CD4-positive, alpha-beta memory T cell (primary cell): Measurements from ENCODE around the gene SH3BGR. TPM values are rescaled to one million over a fixed set of nuclear protein-coding genes. Genes with fewer than 3 reads are reported as not detected.

Experiments used
- CTCF ChIA-PET: fragments of 350-600 bp; sonication (Branson Sonifier 250); formaldehyde crosslinking; loops from one replicate; lab custom pipeline; 2021; ENCODE audit warnings: inconsistent platforms; ENCODE audit not compliant: partially characterized antibody; lab: Charles Lee
- POLR2A ChIA-PET: fragments of 350-600 bp; sonication (Branson Sonifier 250); formaldehyde crosslinking; loops from one replicate; lab custom pipeline; 2021; ENCODE audit not compliant: partially characterized antibody; lab: Charles Lee
- DNase-seq, 5 donors: peaks; one replicate each; pipeline versions ENCODE4 v3.0.0 to v3.0.0-alpha.2; 2020 to 2022; ENCODE audit warnings: mixed read lengths in 1 of 5
- H3K27ac ChIP-seq: one replicate; pipeline ENCODE4 v1.7.0; 2013; ENCODE audit warnings: low read depth, low read length
- H3K27me3 ChIP-seq: 2 replicates; pipeline ENCODE4 v1.7.0; 2013; ENCODE audit warnings: mild to moderate bottlenecking, low read length, moderate library complexity; ENCODE audit not compliant: insufficient read depth
- H3K36me3 ChIP-seq: 2 replicates; pipeline ENCODE4 v1.7.0; 2013; ENCODE audit warnings: mild to moderate bottlenecking, low read length, moderate library complexity; ENCODE audit not compliant: insufficient read depth
- H3K4me1 ChIP-seq: 2 replicates; pipeline ENCODE4 v1.7.0; 2013; ENCODE audit warnings: mild to moderate bottlenecking, low read length, moderate library complexity; ENCODE audit not compliant: insufficient read depth
- H3K4me3 ChIP-seq, 2 donors: one replicate each; pipeline ENCODE4 v1.7.0; 2013; ENCODE audit warnings: low read length in 2 of 2, mild to moderate bottlenecking in 1 of 2
- H3K9me3 ChIP-seq, 2 donors: one replicate each; pipeline ENCODE4 v1.7.0; 2013; ENCODE audit warnings: low read length in 2 of 2, control low read depth in 1 of 2; ENCODE audit not compliant: control insufficient read depth in 1 of 2
- H3K27ac Mint-ChIP-seq, 7 donors: one replicate each; pipeline ENCODE4 v1.8.0; 2020 to 2021; ENCODE audit warnings: mixed read lengths in 7 of 7, mild to moderate bottlenecking in 6 of 7, inconsistent platforms in 3 of 7, moderate library complexity in 3 of 7
- H3K27me3 Mint-ChIP-seq, 2 donors: one replicate each; pipeline ENCODE4 v1.8.0; 2020 to 2021; ENCODE audit warnings: mixed read lengths in 2 of 2
- H3K36me3 Mint-ChIP-seq, 2 donors: one replicate each; pipeline ENCODE4 v1.8.0; 2020 to 2021; ENCODE audit warnings: mixed read lengths in 2 of 2, inconsistent platforms in 1 of 2, mild to moderate bottlenecking in 1 of 2
- H3K4me1 Mint-ChIP-seq, 4 donors: one replicate each; pipeline ENCODE4 v1.8.0; 2020 to 2021; ENCODE audit warnings: mixed read lengths in 4 of 4, mild to moderate bottlenecking in 1 of 4
- H3K4me3 Mint-ChIP-seq, 8 donors: one replicate each; pipeline ENCODE4 v1.8.0; 2020 to 2021; ENCODE audit warnings: mixed read lengths in 8 of 8, mild to moderate bottlenecking in 7 of 8, moderate library complexity in 6 of 8, inconsistent platforms in 3 of 8
- H3K9me3 Mint-ChIP-seq, 8 donors: one replicate each; pipeline ENCODE4 v1.8.0; 2020 to 2021; ENCODE audit warnings: mixed read lengths in 8 of 8, mild to moderate bottlenecking in 5 of 8, inconsistent platforms in 3 of 8, moderate library complexity in 1 of 8
- intact Hi-C: fragments of 100-400 bp; cut with micrococcal nuclease; formaldehyde crosslinking; loops from one replicate; pipeline ENCODE4 v1.15.1; 2023
- polyA plus RNA-seq, 2 donors: library from polyadenylated mRNA; unstranded; fragments of 300-500 nt; fragmentation: Illumina TruSeq; gene quantifications; one replicate each; pipeline ENCODE4 v1.2.3, GENCODE V29; 2021
- total RNA-seq, 2 experiments: library from RNA; stranded (reverse); gene quantifications; one replicate each; pipeline ENCODE4 v1.2.3, GENCODE V29; 2021

SH3BGR gene
- total and polyA plus RNA-seq, 4 experiments from 2014 or later = 0.58 to 2.5 (median 1.9) TPM

- intact Hi-C loops = no loop called here
These were observed 27.5 kb downstream of the SH3BGR start for GRCh38 chr21:39479164-39479813.

GRCh38 chr21:39479814-39480182, 28.0 kb downstream of the SH3BGR start:
- Histone ChIP-seq H3K27ac (no peak overlapping the region), H3K36me3 (no peaks in the 10 kb centered on the region), H3K4me3 (no peak overlapping the region), H3K9me3 (no peaks in the 10 kb centered on the region), H3K4me1 (no peaks in the 10 kb centered on the region), H3K27me3 (no peaks in the 10 kb centered on the region)
- POLR2A ChIA-PET = no interaction called here
- no peaks in the 10 kb centered on the region for H3K4me1 Mint-ChIP-seq
- H3K4me3 Mint-ChIP-seq = no peak overlapping the region
- H3K36me3 Mint-ChIP-seq = peaks cover 0 to 5% of the 10 kb centered on the region in 2 donors
- H3K9me3 Mint-ChIP-seq = peaks cover 0 to 2% (median 0%) of the 10 kb centered on the region in 8 donors
- CTCF ChIA-PET = no interaction called here
- no peak overlapping the region for H3K27ac Mint-ChIP-seq
- intact Hi-C loops = no loop called here
- H3K27me3 Mint-ChIP-seq = peaks cover 0 to 2% of the 10 kb centered on the region in 2 donors
- no peak for DNase-seq

More at GRCh38 chr21:39479164-39479813, 27.5 kb downstream of the SH3BGR start:
- no peak overlapping the region for H3K27ac Mint-ChIP-seq
- Histone ChIP-seq H3K27ac (no peak overlapping the region), H3K9me3 (no peaks in the 10 kb centered on the region), H3K4me1 (no peaks in the 10 kb centered on the region), H3K4me3 (no peak overlapping the region), H3K27me3 (no peaks in the 10 kb centered on the region), H3K36me3 (no peaks in the 10 kb centered on the region)
- H3K4me1 Mint-ChIP-seq = no peaks in the 10 kb centered on the region
- CTCF ChIA-PET = no interaction called here
- no peak overlapping the region for H3K4me3 Mint-ChIP-seq
- peaks cover 0 to 5% of the 10 kb centered on the region in 2 donors for H3K36me3 Mint-ChIP-seq
- DNase-seq = no peak
- POLR2A ChIA-PET = no interaction called here
- peaks cover 0 to 2% (median 0%) of the 10 kb centered on the region in 8 donors for H3K9me3 Mint-ChIP-seq
- H3K27me3 Mint-ChIP-seq = peaks cover 0 to 2% of the 10 kb centered on the region in 2 donors

GRCh38 chr21:39480271-39480670, 28.5 kb downstream of the SH3BGR start:
- no peaks in the 10 kb centered on the region for H3K36me3 ChIP-seq
- CTCF ChIA-PET = no interaction called here

GRCh38 chr21:39481886-39482285, 30.1 kb downstream of the SH3BGR start:
- POLR2A ChIA-PET = no interaction called here
- Histone ChIP-seq H3K4me1 (no peaks in the 10 kb centered on the region), H3K27me3 (no peaks in the 10 kb centered on the region), H3K36me3 (no peaks in the 10 kb centered on the region), H3K4me3 (no peak overlapping the region), H3K27ac (no peak overlapping the region), H3K9me3 (no peaks in the 10 kb centered on the region)
- H3K4me3 Mint-ChIP-seq = no peak overlapping the region
- peaks cover 0 to 2% of the 10 kb centered on the region in 2 donors for H3K27me3 Mint-ChIP-seq
- intact Hi-C loops = no loop called here
- no peak for DNase-seq
- H3K36me3 Mint-ChIP-seq = no peaks in the 10 kb centered on the region
- CTCF ChIA-PET = no interaction called here
- peaks cover 0 to 2% (median 0%) of the 10 kb centered on the region in 8 donors for H3K9me3 Mint-ChIP-seq
- no peak overlapping the region for H3K27ac Mint-ChIP-seq
- H3K4me1 Mint-ChIP-seq = no peaks in the 10 kb centered on the region

More at GRCh38 chr21:39480271-39480670, 28.5 kb downstream of the SH3BGR start:
- Histone ChIP-seq H3K27me3 (no peaks in the 10 kb centered on the region), H3K27ac (no peak overlapping the region), H3K4me3 (no peak overlapping the region), H3K9me3 (no peaks in the 10 kb centered on the region), H3K4me1 (no peaks in the 10 kb centered on the region)
- Mint-ChIP-seq H3K4me3 (no peak overlapping the region), H3K36me3 (peaks cover 0 to 5% of the 10 kb centered on the region in 2 donors), H3K27me3 (peaks cover 0 to 2% of the 10 kb centered on the region in 2 donors), H3K9me3 (peaks cover 0 to 2% (median 0%) of the 10 kb centered on the region in 8 donors), H3K4me1 (no peaks in the 10 kb centered on the region), H3K27ac (no peak overlapping the region)
- intact Hi-C loops = no loop called here
- DNase-seq = no peak
- POLR2A ChIA-PET = no interaction called here

GRCh38 chr21:39483917-39484316, 32.1 kb downstream of the SH3BGR start:
- ChIA-PET CTCF (no interaction called here), POLR2A (no interaction called here)
- no peaks in the 10 kb centered on the region for H3K4me1 Mint-ChIP-seq
- Histone ChIP-seq H3K27ac (no peak overlapping the region), H3K4me3 (no peak overlapping the region), H3K9me3 (no peaks in the 10 kb centered on the region), H3K36me3 (no peaks in the 10 kb centered on the region), H3K27me3 (no peaks in the 10 kb centered on the region), H3K4me1 (no peaks in the 10 kb centered on the region)
- no peak overlapping the region for H3K4me3 Mint-ChIP-seq
- H3K27ac Mint-ChIP-seq = no peak overlapping the region
- peaks cover 0 to 2% of the 10 kb centered on the region in 2 donors for H3K27me3 Mint-ChIP-seq
- H3K36me3 Mint-ChIP-seq = no peaks in the 10 kb centered on the region
- peaks cover 0 to 2% (median 0%) of the 10 kb centered on the region in 8 donors for H3K9me3 Mint-ChIP-seq
- no peak for DNase-seq
- intact Hi-C loops = no loop called here

- H3K4me3 ChIP-seq = no peak overlapping the region
- CTCF ChIA-PET = no interaction called here
- Mint-ChIP-seq H3K36me3 (no peaks in the 10 kb centered on the region), H3K9me3 (no peaks in the 10 kb centered on the region), H3K27me3 (peaks cover 0 to 2% of the 10 kb centered on the region in 2 donors), H3K4me3 (no peak overlapping the region), H3K4me1 (no peaks in the 10 kb centered on the region), H3K27ac (no peak overlapping the region)
- H3K9me3 ChIP-seq = no peaks in the 10 kb centered on the region
- no peak overlapping the region for H3K27ac ChIP-seq
- DNase-seq = no peak
- POLR2A ChIA-PET = no interaction called here
- H3K4me1 ChIP-seq = no peaks in the 10 kb centered on the region
- intact Hi-C loops = no loop called here
- H3K27me3 ChIP-seq = no peaks in the 10 kb centered on the region
- H3K36me3 ChIP-seq = no peaks in the 10 kb centered on the region
These were observed 33.0 kb downstream of the SH3BGR start for GRCh38 chr21:39484711-39485276.

GRCh38 chr21:39489380-39489924, 37.7 kb downstream of the SH3BGR start:
- H3K27me3 Mint-ChIP-seq = no peaks in the 10 kb centered on the region
- Histone ChIP-seq H3K4me3 (no peak overlapping the region), H3K27me3 (no peaks in the 10 kb centered on the region), H3K9me3 (no peaks in the 10 kb centered on the region), H3K27ac (no peak overlapping the region), H3K4me1 (no peaks in the 10 kb centered on the region), H3K36me3 (no peaks in the 10 kb centered on the region)
- POLR2A ChIA-PET = no interaction called here
- no peak for DNase-seq
- peaks cover 0 to 12% (median 4%) of the 10 kb centered on the region in 8 donors for H3K9me3 Mint-ChIP-seq
- H3K27ac Mint-ChIP-seq = no peak overlapping the region
- H3K4me1 Mint-ChIP-seq = no peaks in the 10 kb centered on the region
- CTCF ChIA-PET = no interaction called here
- H3K4me3 Mint-ChIP-seq = no peak overlapping the region
- peaks cover 3 to 4% of the 10 kb centered on the region in 2 donors for H3K36me3 Mint-ChIP-seq
- intact Hi-C loops = no loop called here
